Naive thymus-derived CD4-positive, alpha-beta T cell (primary cell): ENCODE measurements around the gene CDC40. TPM values are rescaled to one million over a fixed set of nuclear protein-coding genes. Genes with fewer than 3 reads are reported as not detected.

ENCODE experiments used
- ATAC-seq: fragments of 150-1000 bp; cut with Tn5 transposase; 2 replicates; pipeline ENCODE4 v1.10.0; 2021; ENCODE audit warnings: mild to moderate bottlenecking, moderate library complexity
- CTCF ChIA-PET: fragments of 350-600 bp; sonication (Branson Sonifier 250); formaldehyde crosslinking; loops from one replicate; lab custom pipeline; 2021; ENCODE audit warnings: antibody characterized with exemption; lab: Charles Lee
- POLR2A ChIA-PET: fragments of 350-600 bp; sonication (Branson Sonifier 250); formaldehyde crosslinking; loops from one replicate; lab custom pipeline; 2021; ENCODE audit warnings: antibody characterized with exemption, inconsistent platforms; lab: Charles Lee
- DNase-seq, 9 donors: peaks; one replicate each; pipeline versions ENCODE4 v3.0.0 to v3.0.0-alpha.2; 2020 to 2022; ENCODE audit warnings: mixed read lengths in 1 of 9
- H3K27ac ChIP-seq: one replicate; pipeline ENCODE4 v1.7.0; 2013; ENCODE audit warnings: mild to moderate bottlenecking, low read depth, low read length, moderate library complexity
- H3K27me3 ChIP-seq, 2 donors: one replicate each; pipeline ENCODE4 v1.7.0; 2013; ENCODE audit warnings: low read length in 2 of 2, mild to moderate bottlenecking in 2 of 2, moderate library complexity in 2 of 2; ENCODE audit not compliant: control insufficient read depth in 2 of 2, insufficient read depth in 2 of 2
- H3K36me3 ChIP-seq, 3 experiments: 1 replicate in 2 of 3; 2 replicates in 1 of 3; pipeline ENCODE4 v1.7.0; 2013; ENCODE audit warnings: low read length in 3 of 3, mild to moderate bottlenecking in 3 of 3, moderate library complexity in 1 of 3; ENCODE audit not compliant: insufficient read depth in 3 of 3, control insufficient read depth in 2 of 3
- H3K4me1 ChIP-seq, 2 donors: one replicate each; pipeline ENCODE4 v1.7.0; 2013; ENCODE audit warnings: low read length in 2 of 2, mild to moderate bottlenecking in 2 of 2, moderate library complexity in 1 of 2; ENCODE audit not compliant: control insufficient read depth in 2 of 2, insufficient read depth in 2 of 2
- H3K4me3 ChIP-seq: 2 replicates; pipeline ENCODE4 v1.7.0; 2013; ENCODE audit warnings: mild to moderate bottlenecking, low read length
- H3K9me3 ChIP-seq, 3 experiments: 1 replicate in 2 of 3; 2 replicates in 1 of 3; pipeline ENCODE4 v1.7.0; 2013; ENCODE audit warnings: low read length in 3 of 3; ENCODE audit not compliant: control insufficient read depth in 2 of 3
- H3K27ac Mint-ChIP-seq, 9 donors: one replicate each; pipeline ENCODE4 v1.8.0; 2020 to 2022; ENCODE audit warnings: mixed read lengths in 9 of 9, mild to moderate bottlenecking in 8 of 9, moderate library complexity in 5 of 9, inconsistent platforms in 2 of 9
- H3K27me3 Mint-ChIP-seq, 5 donors: one replicate each; pipeline ENCODE4 v1.8.0; 2021 to 2022; ENCODE audit warnings: mixed read lengths in 5 of 5, mild to moderate bottlenecking in 1 of 5
- H3K36me3 Mint-ChIP-seq, 5 donors: one replicate each; pipeline ENCODE4 v1.8.0; 2020 to 2022; ENCODE audit warnings: mixed read lengths in 5 of 5, mild to moderate bottlenecking in 3 of 5, inconsistent platforms in 1 of 5
- H3K4me1 Mint-ChIP-seq, 7 donors: one replicate each; pipeline ENCODE4 v1.8.0; 2020 to 2022; ENCODE audit warnings: mixed read lengths in 7 of 7, mild to moderate bottlenecking in 3 of 7, inconsistent platforms in 1 of 7
- H3K4me3 Mint-ChIP-seq, 10 donors: one replicate each; pipeline ENCODE4 v1.8.0; 2020 to 2022; ENCODE audit warnings: mild to moderate bottlenecking in 10 of 10, mixed read lengths in 10 of 10, moderate library complexity in 6 of 10, inconsistent platforms in 2 of 10
- H3K9me3 Mint-ChIP-seq, 11 donors: one replicate each; pipeline ENCODE4 v1.8.0; 2020 to 2022; ENCODE audit warnings: mixed read lengths in 11 of 11, mild to moderate bottlenecking in 4 of 11, inconsistent platforms in 1 of 11, moderate library complexity in 1 of 11
- intact Hi-C, 2 donors: fragments of 100-400 bp; cut with micrococcal nuclease; formaldehyde crosslinking; loops; one replicate each; pipeline ENCODE4 v1.15.1; 2023
- polyA plus RNA-seq, 2 donors: library from polyadenylated mRNA; unstranded; fragments of 300-500 nt; fragmentation: Illumina TruSeq; gene quantifications; one replicate each; pipeline ENCODE4 v1.2.3, GENCODE V29; 2021
- total RNA-seq, 6 experiments: library from RNA in 5 of 6; stranded (reverse) in 5 of 6; gene quantifications; 1 replicate in 5 of 6; 2 replicates in 1 of 6; pipeline ENCODE4 v1.2.3 and lab custom pipeline; 2021 to 2026

Gene CDC40
- total and polyA plus RNA-seq, 7 experiments from 2014 or later: 21.3 to 40.6 (median 32.2) TPM

DNA sequence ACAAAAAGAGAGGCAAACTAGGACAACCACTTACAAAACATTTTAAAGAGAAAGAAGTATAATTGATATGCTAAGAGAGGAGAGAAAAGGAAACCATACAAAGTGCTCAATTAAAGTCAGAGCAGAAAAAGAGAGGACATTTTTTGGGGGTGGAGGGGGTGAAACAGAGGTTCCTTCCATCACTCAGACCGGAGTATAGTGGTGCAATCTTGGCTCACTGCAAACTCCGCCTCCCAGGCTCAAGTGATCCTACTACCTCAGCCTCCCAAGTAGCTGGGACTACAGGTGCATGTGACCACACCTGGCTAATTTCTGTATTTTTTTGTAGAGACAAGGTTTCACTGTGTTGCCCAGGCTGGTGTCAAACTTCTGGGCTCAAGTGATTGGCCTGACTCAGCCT is 10.1 kb upstream of the CDC40 start:
- Histone ChIP-seq H3K4me1 (no peaks in the 10 kb centered on the region), H3K4me3 (no peak overlapping the region), H3K27ac (no peak overlapping the region), H3K36me3 (no peaks in the 10 kb centered on the region), H3K9me3 (no peaks in the 10 kb centered on the region), H3K27me3 (peaks cover 0 to 1% of the 10 kb centered on the region in 2 donors)
- H3K36me3 Mint-ChIP-seq: no peaks in the 10 kb centered on the region
- H3K4me1 Mint-ChIP-seq: peaks cover 0 to 1% (median 0%) of the 10 kb centered on the region in 7 donors
- no peak overlapping the region for H3K27ac Mint-ChIP-seq
- H3K4me3 Mint-ChIP-seq: no peak overlapping the region
- intact Hi-C loops: loop anchor here (10.0 kb wide), 3 partner anchors 1875 to 1915 kb away; partner anchors contain the start of genes AFG1L (in 1 of the 2), FAM229B (in 1 of the 2), SNX3 (in 1 of the 2) and TUBE1 (in 1 of the 2)
- ATAC-seq (no peak), DNase-seq (no peak)
- H3K27me3 Mint-ChIP-seq: peaks cover 11 to 40% (median 27%) of the 10 kb centered on the region in 5 donors
- CTCF ChIA-PET: no interaction called here
- H3K9me3 Mint-ChIP-seq: peaks cover 0 to 1% (median 0%) of the 10 kb centered on the region in 11 donors
- POLR2A ChIA-PET: no interaction called here

DNA sequence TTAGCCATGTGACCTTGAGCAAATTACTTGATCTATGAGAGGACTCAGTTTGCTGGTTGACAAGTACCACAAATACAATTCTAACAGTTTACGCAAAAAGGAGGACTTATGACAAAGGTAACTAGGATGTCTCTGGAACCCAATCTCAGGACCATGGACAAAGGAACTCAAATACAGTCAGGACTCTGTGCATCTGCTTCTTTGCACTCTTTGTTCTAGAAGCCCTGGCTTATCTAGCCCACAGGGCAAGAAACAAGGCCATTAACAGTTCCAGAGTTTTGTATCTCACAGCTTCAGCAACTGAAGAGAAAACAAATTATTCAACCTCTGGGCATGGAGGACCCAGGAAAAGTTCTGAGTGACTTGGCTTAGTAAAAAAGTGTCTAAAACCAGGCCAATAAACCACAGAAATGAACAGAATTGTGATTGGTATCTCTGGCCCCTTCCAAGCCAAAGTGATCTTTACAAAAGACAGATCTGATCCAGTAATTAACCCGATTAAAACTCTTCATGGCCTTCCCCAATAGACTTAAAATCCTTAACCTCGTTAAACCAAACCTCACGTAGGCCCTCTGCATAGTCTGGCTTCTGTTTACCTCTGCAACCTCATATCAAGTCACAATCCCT is 6.6 kb upstream of the CDC40 start:
- CTCF ChIA-PET: interaction anchor here (0.6 kb wide), 1 partner anchor 1072 kb away, joined by 3 read pairs; no protein-coding TSS in a partner anchor
- Histone ChIP-seq H3K4me3 (no peak overlapping the region), H3K27ac (no peak overlapping the region), H3K36me3 (no peaks in the 10 kb centered on the region), H3K27me3 (peaks cover 0 to 7% of the 10 kb centered on the region in 2 donors), H3K9me3 (no peaks in the 10 kb centered on the region), H3K4me1 (no peaks in the 10 kb centered on the region)
- DNase-seq (no peak), ATAC-seq (no peak)
- H3K27me3 Mint-ChIP-seq: peaks cover 16 to 41% (median 33%) of the 10 kb centered on the region in 5 donors
- POLR2A ChIA-PET: no interaction called here
- peaks cover 4 to 6% (median 5%) of the 10 kb centered on the region in 7 donors for H3K4me1 Mint-ChIP-seq
- H3K4me3 Mint-ChIP-seq: no peak overlapping the region
- no peak overlapping the region for H3K27ac Mint-ChIP-seq
- intact Hi-C loops: loop anchor here (10.0 kb wide), 3 partner anchors 1879 to 1911 kb away; partner anchors contain the start of genes AFG1L (in 1 of the 2), FAM229B (in 1 of the 2), SNX3 (in 1 of the 2) and TUBE1 (in 1 of the 2)
- no peaks in the 10 kb centered on the region for H3K9me3 Mint-ChIP-seq
- H3K36me3 Mint-ChIP-seq: peaks cover 0 to 2% (median 0%) of the 10 kb centered on the region in 5 donors

DNA sequence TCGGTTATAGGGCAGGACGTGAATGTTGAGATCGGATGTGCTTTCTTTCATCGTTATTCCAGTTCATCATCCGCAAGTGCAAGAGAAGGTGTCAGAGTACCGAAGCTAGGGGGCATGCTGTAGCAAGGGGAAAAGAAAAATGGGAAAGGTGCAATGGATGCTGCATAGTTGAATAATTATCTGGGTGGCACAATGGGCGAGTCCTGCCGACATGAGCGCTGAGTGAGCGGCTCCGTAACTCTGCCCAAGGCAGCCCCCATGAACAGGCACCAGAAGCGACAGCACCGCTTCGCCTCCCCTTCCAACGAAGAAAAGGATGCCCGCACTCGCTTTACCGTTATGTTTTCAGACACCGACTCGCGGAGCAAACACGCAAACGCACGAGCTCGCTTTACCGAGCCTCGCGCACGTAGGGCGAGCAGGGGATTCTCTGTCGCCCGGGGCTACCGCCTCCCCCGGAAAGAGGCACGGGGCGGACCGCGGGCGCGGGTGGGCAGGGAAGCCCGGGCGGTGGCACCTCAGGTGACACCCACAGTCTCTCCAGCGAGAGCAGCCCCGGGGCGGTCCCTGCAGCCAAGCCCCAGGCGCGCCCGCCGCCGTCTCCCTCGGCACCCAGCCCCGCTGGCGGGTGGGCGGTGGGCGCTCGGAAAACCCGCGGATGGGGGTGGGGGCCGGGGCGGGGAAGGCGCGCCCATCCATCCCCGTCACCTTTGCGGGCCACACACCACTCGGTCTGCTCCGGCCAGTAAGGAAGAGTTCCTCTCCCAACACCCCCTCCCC is 1.4 kb upstream of the CDC40 start:
- peaks cover 0 to 5% (median 0%) of the 10 kb centered on the region in 3 experiments for H3K36me3 ChIP-seq
- no peaks in the 10 kb centered on the region for H3K9me3 ChIP-seq
- peaks cover 17 to 23% of the 10 kb centered on the region in 2 donors for H3K4me1 ChIP-seq
- H3K27ac ChIP-seq: peak overlapping the region; percentile 90
- H3K27me3 ChIP-seq: peaks cover 0 to 7% of the 10 kb centered on the region in 2 donors
- ATAC-seq (peak; percentile 30), DNase-seq (peak; percentile 44 to 77 (median 60))
- ChIA-PET POLR2A (interaction anchor here (0.9 to 1.7 kb wide), 6 partner anchors 10 to 803 kb away, joined by 3 to 7 read pairs (median 4); partner anchors contain the start of genes AMD1, CD164, CDK19 and RPF2), CTCF (interaction anchor here (0.6 to 1.8 kb wide), 5 partner anchors 9 to 538 kb away, joined by 3 to 11 read pairs (median 3); no protein-coding TSS in a partner anchor)
- intact Hi-C loops: loop anchor here (1.0 to 10.0 kb wide), 10 partner anchors 38 to 1914 kb away; partner anchors contain the start of genes AFG1L (in 1 of the 2), AMD1 (in 1 of the 2), FAM229B (in 1 of the 2) and SNX3 (in 1 of the 2)
- Mint-ChIP-seq H3K36me3 (peaks cover 0 to 2% (median 0%) of the 10 kb centered on the region in 5 donors), H3K4me3 (peak overlapping the region in 6 of 10 donors; percentile 84 to 90 (median 88)), H3K4me1 (peaks cover 4 to 6% (median 5%) of the 10 kb centered on the region in 7 donors), H3K27ac (peak overlapping the region in 8 of 9 donors; percentile 2 to 83 (median 64)), H3K27me3 (peaks cover 13 to 28% (median 16%) of the 10 kb centered on the region in 5 donors), H3K9me3 (no peaks in the 10 kb centered on the region)
- H3K4me3 ChIP-seq: peak overlapping the region; percentile 83

DNA sequence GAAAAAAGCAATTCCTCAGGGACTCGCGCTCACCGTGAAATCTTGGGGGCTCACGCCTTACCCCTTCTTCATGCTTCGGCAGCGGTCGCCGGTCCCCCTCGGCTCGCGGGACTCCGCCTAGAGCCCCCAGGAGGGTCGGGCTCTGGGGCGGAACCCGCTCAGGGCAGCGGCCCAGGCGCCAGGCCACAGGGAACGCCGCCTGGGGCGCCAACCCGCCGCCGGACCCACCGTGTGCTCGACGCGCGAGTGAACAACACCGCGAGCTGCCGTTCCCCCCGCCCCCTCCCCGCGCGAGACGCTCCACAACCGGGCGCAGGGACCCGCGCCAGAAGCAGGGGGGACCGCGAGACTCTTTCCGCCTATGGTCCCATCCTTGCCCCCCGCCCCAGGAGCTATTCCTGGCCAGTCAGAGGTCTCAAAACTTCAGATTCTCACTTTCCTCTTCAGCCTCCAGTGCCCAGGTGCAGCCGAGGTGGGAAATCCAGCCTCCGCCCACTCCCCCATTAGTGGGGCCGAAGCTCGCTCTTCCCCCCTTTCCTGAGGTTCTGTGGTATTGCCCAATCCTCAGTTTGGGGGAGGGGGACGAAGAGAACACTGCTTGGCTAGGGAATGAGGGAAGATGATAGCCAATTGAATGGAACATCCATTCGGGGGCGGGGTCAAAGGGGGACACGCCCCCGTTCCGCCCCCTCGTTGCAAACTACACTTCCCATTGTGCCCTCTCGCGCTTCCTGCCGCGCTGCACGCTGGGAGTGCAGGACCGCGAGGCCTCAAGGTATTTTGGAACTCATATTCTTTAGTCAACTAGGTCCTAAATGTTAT is 610 bp upstream of the CDC40 start, which contains the start of gene WASF1:
WASF1 (minus strand) TSS at position 265 of the 822 bp plus-strand sequence. CDS start 52,069 bp downstream, outside the sequence.
- H3K36me3 ChIP-seq: peaks cover 0 to 5% (median 0%) of the 10 kb centered on the region in 3 experiments
- H3K27me3 Mint-ChIP-seq: peaks cover 8 to 21% (median 9%) of the 10 kb centered on the region in 5 donors

DNA sequence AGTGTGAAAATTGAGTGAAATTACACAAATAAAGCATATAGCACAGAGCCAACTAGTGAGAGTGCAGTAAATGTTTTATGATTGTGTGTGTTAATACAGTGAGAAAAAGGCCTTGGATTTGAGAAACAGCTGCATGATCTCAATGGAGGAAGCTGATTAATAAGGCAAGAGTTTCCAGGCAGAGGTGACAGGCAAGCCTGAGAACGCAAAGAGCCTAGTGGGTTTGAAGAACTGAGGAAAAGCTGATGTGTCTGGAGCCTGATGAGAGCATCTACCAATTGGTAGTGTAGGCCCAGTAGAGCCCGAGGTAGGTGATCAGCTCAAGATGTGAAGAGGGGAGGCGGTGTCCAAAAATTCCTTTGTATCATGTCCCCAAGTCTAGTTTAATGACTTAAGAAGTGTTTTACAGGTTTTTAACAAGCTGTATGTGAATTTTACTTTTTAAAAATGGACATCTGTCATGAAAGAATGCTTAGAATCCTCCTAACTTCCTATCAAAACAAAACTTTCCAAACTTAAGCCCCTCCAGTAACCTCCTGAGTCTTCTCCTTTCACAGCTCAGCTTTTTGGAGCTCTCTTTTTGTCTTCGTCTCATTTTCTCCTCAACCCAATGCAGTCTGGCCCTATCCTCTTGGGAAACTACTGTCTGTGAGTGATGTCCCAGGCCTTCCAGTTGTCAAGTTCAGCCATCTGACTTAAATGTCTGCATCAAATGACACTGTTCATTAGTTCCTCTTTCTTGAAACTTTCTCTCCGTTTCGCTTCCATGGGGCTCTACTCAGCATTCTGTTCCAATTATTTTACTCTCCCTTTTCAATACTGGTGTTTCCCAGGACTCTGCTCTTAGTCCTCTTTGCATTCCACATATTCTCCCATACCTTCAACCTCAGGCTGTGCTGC is 1.2 kb downstream of the CDC40 start:
- intact Hi-C loops: loop anchor here in 1 of 2 donors (2.0 to 10.0 kb wide), 7 partner anchors 19 to 1903 kb away; partner anchors contain the start of genes AMD1, FAM229B, TUBE1 and ZBTB24
- Mint-ChIP-seq H3K27ac (no peak overlapping the region), H3K4me1 (peaks cover 5 to 19% (median 15%) of the 10 kb centered on the region in 7 donors), H3K27me3 (peaks cover 0 to 11% (median 0%) of the 10 kb centered on the region in 5 donors), H3K4me3 (no peak overlapping the region), H3K9me3 (no peaks in the 10 kb centered on the region), H3K36me3 (peaks cover 0 to 5% (median 4%) of the 10 kb centered on the region in 5 donors)
- H3K27me3 ChIP-seq: no peaks in the 10 kb centered on the region
- DNase-seq (no peak), ATAC-seq (no peak)
- peak overlapping the region; percentile 83 for H3K4me3 ChIP-seq
- peaks cover 0 to 5% (median 0%) of the 10 kb centered on the region in 3 experiments for H3K36me3 ChIP-seq
- ChIA-PET CTCF (interaction anchor here (1.2 to 1.6 kb wide), 4 partner anchors 142 to 799 kb away, joined by 3 to 5 read pairs (median 3); partner anchors contain the start of gene AK9), POLR2A (interaction anchor here (0.7 to 1.9 kb wide), 7 partner anchors 7 to 1087 kb away, joined by 3 to 5 read pairs (median 3); no protein-coding TSS in a partner anchor)
- H3K27ac ChIP-seq: peak overlapping the region; percentile 90
- peaks cover 17 to 23% of the 10 kb centered on the region in 2 donors for H3K4me1 ChIP-seq
- H3K9me3 ChIP-seq: no peaks in the 10 kb centered on the region

More for the DNA sequence above, 610 bp upstream of the CDC40 start, which contains the start of gene WASF1:
- CTCF ChIA-PET: interaction anchor here (0.7 to 1.8 kb wide), 6 partner anchors 26 to 797 kb away, joined by 3 to 11 read pairs (median 4); partner anchors contain the start of gene CDK19
- Mint-ChIP-seq H3K36me3 (peaks cover 0 to 2% (median 0%) of the 10 kb centered on the region in 5 donors), H3K27ac (peak within 1 kb of the TSS in 8 of 9 donors; percentile 2 to 87 (median 66)), H3K4me1 (peaks cover 4 to 8% (median 5%) of the 10 kb centered on the region in 7 donors), H3K4me3 (peak within 1 kb of the TSS in 6 of 10 donors; percentile 84 to 90 (median 88)), H3K9me3 (no peaks in the 10 kb centered on the region)
- peaks cover 0 to 7% of the 10 kb centered on the region in 2 donors for H3K27me3 ChIP-seq
- no peaks in the 10 kb centered on the region for H3K9me3 ChIP-seq
- POLR2A ChIA-PET: interaction anchor here (0.6 to 1.9 kb wide), 16 partner anchors 9 to 1304 kb away, joined by 3 to 7 read pairs (median 4); partner anchors contain the start of genes AK9, AMD1, CD164 and FIG4
- H3K4me1 ChIP-seq: peaks cover 17 to 23% of the 10 kb centered on the region in 2 donors
- peak; percentile 84 to 94 (median 91) for DNase-seq
- H3K4me3 ChIP-seq: peak within 1 kb of the TSS; percentile 83
- intact Hi-C loops: loop anchor here (1.0 to 10.0 kb wide), 25 partner anchors 21 to 1915 kb away; partner anchors contain the start of genes AK9 (in 2 of the 2), AMD1 (in 2 of the 2), CDK19 (in 2 of the 2) and FAM229B (in 2 of the 2)
- H3K27ac ChIP-seq: peak within 1 kb of the TSS; percentile 90
- peak; percentile 96 for ATAC-seq
